PFSK-1 (cell line): ENCODE measurements around the gene GPR25.

Experiments
- FOXP2 ChIP-seq: optimal IDR thresholded peaks from 2 replicates; pipeline ENCODE3; 2011; ENCODE audit warnings: borderline replicate concordance, control low read depth, inconsistent platforms; ENCODE audit not compliant: insufficient read depth; ENCODE audit errors: extremely low read length, extremely low read depth
- POLR2AphosphoS5 ChIP-seq: IDR thresholded peaks from 2 replicates; pipeline ENCODE4 v1.6.1; 2012; ENCODE audit warnings: low read depth, mild to moderate bottlenecking, control low read depth, low read length, moderate library complexity
- SIN3A ChIP-seq: IDR thresholded peaks from 2 replicates; pipeline ENCODE4 v1.6.1; 2012; ENCODE audit warnings: mild to moderate bottlenecking, low read length, moderate library complexity, borderline replicate concordance; ENCODE audit not compliant: insufficient read depth
- TAF1 ChIP-seq: IDR thresholded peaks from 2 replicates; pipeline ENCODE4 v1.6.1; 2012; ENCODE audit warnings: low read length, control low read depth, borderline replicate concordance; ENCODE audit not compliant: insufficient read depth
- TF ChIP-seq, protein P1 (sequence below), 2 experiments: IDR thresholded peaks; 2 replicates each; pipeline versions ENCODE4 v1.6.1 to v1.8.0; 2011 to 2012; ENCODE audit warnings: low read depth in 2 of 2, low read length in 2 of 2, control low read depth in 1 of 2, inconsistent platforms in 1 of 2, mild to moderate bottlenecking in 1 of 2, moderate library complexity in 1 of 2; ENCODE audit not compliant: insufficient read depth in 1 of 2

Gene GPR25

DNA sequence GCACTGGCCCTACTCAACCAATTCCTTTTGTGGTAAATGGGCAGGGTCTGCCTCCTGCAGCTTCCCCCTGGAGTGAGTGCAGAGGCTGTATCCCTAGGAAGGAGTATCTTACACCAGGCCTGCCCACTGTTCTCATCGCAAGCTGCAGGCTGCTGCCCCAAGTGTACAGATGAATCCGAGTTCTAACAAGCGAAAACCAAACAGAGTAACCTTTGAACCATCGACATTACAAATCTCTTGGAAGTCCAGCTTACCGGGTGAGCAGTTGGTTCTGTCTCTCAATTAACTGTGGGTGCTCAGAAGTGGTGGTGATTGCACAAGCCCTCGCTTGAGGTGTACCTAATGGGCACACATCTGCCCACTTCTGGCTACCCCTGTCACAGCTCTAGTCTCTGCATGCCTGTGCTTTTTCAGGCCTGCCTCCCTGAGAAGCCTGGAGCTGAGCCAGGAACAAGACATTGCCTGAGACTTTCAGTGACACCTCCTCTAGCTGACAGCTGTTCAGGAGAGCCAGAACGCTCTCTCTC lies 44.6 kb downstream of the GPR25 start:
- TF ChIP-seq FOXP2 (no peak), TAF1 (no peak), SIN3A (no peak), POLR2AphosphoS5 (no peak)
- TF ChIP-seq, protein P1, sequence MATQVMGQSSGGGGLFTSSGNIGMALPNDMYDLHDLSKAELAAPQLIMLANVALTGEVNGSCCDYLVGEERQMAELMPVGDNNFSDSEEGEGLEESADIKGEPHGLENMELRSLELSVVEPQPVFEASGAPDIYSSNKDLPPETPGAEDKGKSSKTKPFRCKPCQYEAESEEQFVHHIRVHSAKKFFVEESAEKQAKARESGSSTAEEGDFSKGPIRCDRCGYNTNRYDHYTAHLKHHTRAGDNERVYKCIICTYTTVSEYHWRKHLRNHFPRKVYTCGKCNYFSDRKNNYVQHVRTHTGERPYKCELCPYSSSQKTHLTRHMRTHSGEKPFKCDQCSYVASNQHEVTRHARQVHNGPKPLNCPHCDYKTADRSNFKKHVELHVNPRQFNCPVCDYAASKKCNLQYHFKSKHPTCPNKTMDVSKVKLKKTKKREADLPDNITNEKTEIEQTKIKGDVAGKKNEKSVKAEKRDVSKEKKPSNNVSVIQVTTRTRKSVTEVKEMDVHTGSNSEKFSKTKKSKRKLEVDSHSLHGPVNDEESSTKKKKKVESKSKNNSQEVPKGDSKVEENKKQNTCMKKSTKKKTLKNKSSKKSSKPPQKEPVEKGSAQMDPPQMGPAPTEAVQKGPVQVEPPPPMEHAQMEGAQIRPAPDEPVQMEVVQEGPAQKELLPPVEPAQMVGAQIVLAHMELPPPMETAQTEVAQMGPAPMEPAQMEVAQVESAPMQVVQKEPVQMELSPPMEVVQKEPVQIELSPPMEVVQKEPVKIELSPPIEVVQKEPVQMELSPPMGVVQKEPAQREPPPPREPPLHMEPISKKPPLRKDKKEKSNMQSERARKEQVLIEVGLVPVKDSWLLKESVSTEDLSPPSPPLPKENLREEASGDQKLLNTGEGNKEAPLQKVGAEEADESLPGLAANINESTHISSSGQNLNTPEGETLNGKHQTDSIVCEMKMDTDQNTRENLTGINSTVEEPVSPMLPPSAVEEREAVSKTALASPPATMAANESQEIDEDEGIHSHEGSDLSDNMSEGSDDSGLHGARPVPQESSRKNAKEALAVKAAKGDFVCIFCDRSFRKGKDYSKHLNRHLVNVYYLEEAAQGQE (IDR thresholded peaks at IDR 0.05; ENCODE audit: insufficient read depth in 1 of 2, low read depth in 2 of 2, low read length in 2 of 2): no peak

DNA sequence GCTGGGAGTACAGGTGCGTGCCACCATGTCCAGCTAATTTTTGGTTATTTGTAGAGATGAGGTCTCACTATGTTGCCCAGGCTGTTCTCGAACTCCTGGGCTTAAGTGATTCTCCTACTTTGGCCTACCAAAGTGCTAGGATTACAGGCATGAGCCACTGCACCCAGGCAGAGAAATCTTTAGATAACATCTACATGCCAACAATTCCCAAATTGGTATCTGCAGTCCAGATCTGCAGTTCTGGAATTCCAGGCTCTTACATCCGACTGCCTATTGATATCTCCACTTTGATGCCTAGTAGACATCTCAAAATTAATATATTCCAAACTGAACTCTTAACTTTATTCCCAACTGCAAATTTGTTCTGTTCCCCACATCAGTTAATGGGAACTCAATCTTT lies 45.2 kb downstream of the GPR25 start:
- TF ChIP-seq FOXP2 (no peak), SIN3A (no peak), TAF1 (no peak), POLR2AphosphoS5 (no peak)
- TF ChIP-seq, protein P1 (IDR thresholded peaks at IDR 0.05; ENCODE audit: insufficient read depth in 1 of 2, low read depth in 2 of 2, low read length in 2 of 2): no peak

DNA sequence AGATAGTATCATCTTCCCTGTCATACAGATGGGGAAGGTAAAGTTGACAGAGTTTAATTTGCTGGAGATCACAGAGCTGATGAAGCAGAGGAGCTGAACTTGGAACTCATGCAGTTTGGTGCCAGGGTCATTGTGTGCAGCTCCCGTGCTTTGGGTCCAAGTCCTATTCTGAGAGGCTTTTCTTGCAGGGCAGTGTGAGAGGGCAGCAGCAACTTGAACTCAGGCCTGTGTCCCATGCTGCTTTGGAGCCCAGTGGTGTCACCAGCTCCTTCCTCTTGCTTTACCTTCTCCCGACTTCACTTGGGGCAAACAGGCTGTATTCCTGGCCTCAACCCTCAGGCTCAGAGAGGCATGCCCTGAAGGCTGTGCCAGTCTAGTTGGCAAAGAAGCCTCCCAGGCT lies 46.6 kb downstream of the GPR25 start:
- TF ChIP-seq, protein P1 (IDR thresholded peaks at IDR 0.05; ENCODE audit: insufficient read depth in 1 of 2, low read depth in 2 of 2, low read length in 2 of 2): no peak
- TF ChIP-seq SIN3A: no peak
- TF ChIP-seq FOXP2: no peak
- TF ChIP-seq POLR2AphosphoS5: no peak

DNA sequence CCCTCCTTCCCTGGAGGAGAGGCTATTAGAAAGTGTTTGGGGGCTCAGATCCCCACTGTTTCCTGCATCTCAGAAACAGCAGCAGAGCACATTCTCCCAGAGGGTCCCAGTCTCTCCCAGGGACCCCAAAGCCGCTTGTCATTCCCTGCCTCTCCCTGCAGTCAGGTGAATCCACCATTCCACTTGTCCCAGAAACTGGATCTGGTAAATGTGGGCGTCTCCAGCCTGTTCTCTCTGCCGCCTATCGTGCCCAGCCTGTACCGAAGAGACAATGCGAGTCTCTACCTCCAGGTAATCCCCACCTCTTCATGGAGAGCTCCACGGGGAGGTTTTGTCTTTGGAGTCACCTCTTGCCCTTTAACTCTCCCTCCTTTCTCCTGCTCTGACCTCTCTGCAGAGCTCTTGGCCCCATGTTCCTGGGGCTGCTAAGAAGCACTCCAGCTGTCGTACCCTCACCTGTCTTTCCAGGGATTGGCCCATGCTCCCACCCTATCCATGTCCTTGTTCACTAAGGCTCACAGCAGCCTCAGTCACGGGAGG lies 48.9 kb downstream of the GPR25 start:
- TF ChIP-seq SIN3A (no peak), FOXP2 (no peak), TAF1 (no peak), POLR2AphosphoS5 (no peak)
- TF ChIP-seq, protein P1 (IDR thresholded peaks at IDR 0.05; ENCODE audit: insufficient read depth in 1 of 2, low read depth in 2 of 2, low read length in 2 of 2): no peak
